SH-SY5Y (cell line): ENCODE data around the gene TBC1D8.

Experiments
- GATA2 ChIP-seq: IDR thresholded peaks from 2 replicates; pipeline ENCODE4 v1.6.1; 2011; ENCODE audit warnings: mild to moderate bottlenecking, low read depth, low read length
- GATA3 ChIP-seq: IDR thresholded peaks from 2 replicates; pipeline ENCODE4 v1.6.1; 2011; ENCODE audit warnings: low read depth, mild to moderate bottlenecking, low read length, moderate library complexity

GRCh38 chr2:100992262-100992661 is 158.9 kb downstream of the TBC1D8 start:
- TF ChIP-seq GATA2 (no peak), GATA3 (no peak)
